Measurements from ENCODE around the gene PFDN1.

The PFDN1 gene

GRCh38 chr5:140329739-140330481 is 27.0 kb upstream of the PFDN1 start:
- no peak for DNase-seq (ENCODE audit: low read depth in 1 of 2, low spot score in 1 of 2)

- DNase-seq (ENCODE audit: low read depth in 1 of 2, low spot score in 1 of 2): no peak
These were observed 25.3 kb upstream of the PFDN1 start for GRCh38 chr5:140328036-140328764.

- DNase-seq (ENCODE audit: low read depth in 1 of 2, low spot score in 1 of 2): no peak
These were observed 24.7 kb upstream of the PFDN1 start for GRCh38 chr5:140327589-140327988.

GRCh38 chr5:140325486-140325885 is 22.6 kb upstream of the PFDN1 start:
- no peak for DNase-seq (ENCODE audit: low read depth in 1 of 2, low spot score in 1 of 2)

- DNase-seq (ENCODE audit: low read depth in 1 of 2, low spot score in 1 of 2): no peak
These were observed 21.8 kb upstream of the PFDN1 start for GRCh38 chr5:140324617-140325241.

- no peak for DNase-seq (ENCODE audit: low read depth in 1 of 2, low spot score in 1 of 2)
These were observed 21.2 kb upstream of the PFDN1 start for GRCh38 chr5:140324041-140324600.

GRCh38 chr5:140322751-140323731 is 20.1 kb upstream of the PFDN1 start:
- no peak for DNase-seq (ENCODE audit: low read depth in 1 of 2, low spot score in 1 of 2)

- DNase-seq (ENCODE audit: low read depth in 1 of 2, low spot score in 1 of 2): no peak
These were observed 18.9 kb upstream of the PFDN1 start for GRCh38 chr5:140321796-140322195.

- DNase-seq (ENCODE audit: low read depth in 1 of 2, low spot score in 1 of 2): no peak
These were observed 16.9 kb upstream of the PFDN1 start for GRCh38 chr5:140319833-140320232.

GRCh38 chr5:140318792-140319191 is 15.9 kb upstream of the PFDN1 start:
- no peak for DNase-seq (ENCODE audit: low read depth in 1 of 2, low spot score in 1 of 2)

- no peak for DNase-seq (ENCODE audit: low read depth in 1 of 2, low spot score in 1 of 2)
These were observed 15.0 kb upstream of the PFDN1 start for GRCh38 chr5:140317859-140318258.

GRCh38 chr5:140312791-140313189 is 9.9 kb upstream of the PFDN1 start:
- DNase-seq (ENCODE audit: low read depth in 1 of 2, low spot score in 1 of 2): no peak

- no peak for DNase-seq (ENCODE audit: low read depth in 1 of 2, low spot score in 1 of 2)
These were observed 9.3 kb upstream of the PFDN1 start for GRCh38 chr5:140312067-140312790.

GRCh38 chr5:140311011-140311467 is 8.1 kb upstream of the PFDN1 start:
- no peak for DNase-seq (ENCODE audit: low read depth in 1 of 2, low spot score in 1 of 2)

GRCh38 chr5:140310434-140310833 is 7.5 kb upstream of the PFDN1 start:
- DNase-seq (ENCODE audit: low read depth in 1 of 2, low spot score in 1 of 2): no peak

GRCh38 chr5:140309706-140310249 is 6.9 kb upstream of the PFDN1 start:
- no peak for DNase-seq (ENCODE audit: low read depth in 1 of 2, low spot score in 1 of 2)

GRCh38 chr5:140305471-140305870 is 2.6 kb upstream of the PFDN1 start:
- DNase-seq (ENCODE audit: low read depth in 1 of 2, low spot score in 1 of 2): no peak

- no peak for DNase-seq (ENCODE audit: low read depth in 1 of 2, low spot score in 1 of 2)
These were observed 1.1 kb upstream of the PFDN1 start for GRCh38 chr5:140303966-140304365.

- no peak for DNase-seq (ENCODE audit: low read depth in 1 of 2, low spot score in 1 of 2)
These were observed 1.8 kb downstream of the PFDN1 start for GRCh38 chr5:140301136-140301535.

- no peak for DNase-seq (ENCODE audit: low read depth in 1 of 2, low spot score in 1 of 2)
These were observed 3.8 kb downstream of the PFDN1 start for GRCh38 chr5:140299056-140299455.

Measured in stimulated activated CD4-positive, alpha-beta T cell treated with anti-CD3 and anti-CD28 coated beads, Interleukin-15, amount 100 ng/mL, for 1 hour (primary cell).